Breast epithelium (tissue), 4 donors: ENCODE results near the gene CPSF3. TPM values are rescaled to one million over a fixed set of nuclear protein-coding genes. Genes with fewer than 3 reads are reported as not detected.

Experiments used
- DNase-seq, 2 donors: peaks; one replicate each; pipeline ENCODE4 v3.0.0-alpha.2; 2019; ENCODE audit warnings: low spot score in 2 of 2
- H3K27ac ChIP-seq, 2 donors: fragments of 200-600 bp; sonication (generic) in 1 of 2; one replicate each; pipeline ENCODE4 v1.5.1; 2016 to 2019; ENCODE audit warnings: mild to moderate bottlenecking in 1 of 2
- H3K27me3 ChIP-seq, 2 donors: fragments of 200-600 bp; sonication (generic) in 1 of 2; one replicate each; pipeline versions ENCODE4 v1.5.1 to v1.6.0; 2017 to 2019; ENCODE audit warnings: control low read depth in 1 of 2, mild to moderate bottlenecking in 1 of 2
- H3K36me3 ChIP-seq: fragments of 200-600 bp; one replicate; pipeline ENCODE4 v1.5.1; 2019
- H3K4me1 ChIP-seq, 2 donors: fragments of 200-600 bp; sonication (generic); one replicate each; pipeline ENCODE4 v1.5.1; 2016 to 2019; ENCODE audit warnings: control low read depth in 1 of 2
- H3K4me3 ChIP-seq, 3 donors: fragments of 200-600 bp; sonication (generic); 1 replicate in 2 of 3; 2 replicates in 1 of 3; pipeline ENCODE4 v1.5.1; 2016 to 2019; ENCODE audit warnings: mild to moderate bottlenecking in 3 of 3, moderate library complexity in 2 of 3
- H3K9me3 ChIP-seq, 2 donors: fragments of 200-600 bp; sonication (generic) in 1 of 2; one replicate each; pipeline ENCODE4 v1.5.1; 2016 to 2019; ENCODE audit warnings: control low read depth in 1 of 2
- CTCF ChIP-seq, 3 donors: fragments of 450-650 bp; IDR thresholded peaks; one replicate each; pipeline ENCODE4 v1.5.1; 2016 to 2017; ENCODE audit warnings: antibody characterized with exemption in 3 of 3, mild to moderate bottlenecking in 3 of 3, moderate library complexity in 3 of 3
- POLR2A ChIP-seq: fragments of 450-650 bp; IDR thresholded peaks from one replicate; pipeline ENCODE4 v1.6.1; 2016; ENCODE audit warnings: antibody characterized with exemption, mild to moderate bottlenecking, moderate library complexity
- POLR2AphosphoS5 ChIP-seq, 3 donors: sonication (generic); formaldehyde crosslinking; IDR thresholded peaks; one replicate each; pipeline ENCODE4 v1.6.1; 2017; ENCODE audit warnings: antibody characterized with exemption in 3 of 3
- intact Hi-C: fragments of 100-400 bp; cut with DNase I; formaldehyde crosslinking; loops from one replicate; pipeline ENCODE4 v1.15.1; 2023; ENCODE audit warnings: low total_unique reads
- total RNA-seq, 3 donors: library from RNA; depleted of rRNA; stranded (reverse); fragments of >200 nt; gene quantifications; one replicate each; pipeline ENCODE4 v1.1.0, GENCODE V29; 2016

Gene CPSF3
- total RNA-seq, 3 donors from 2014 or later, result 18.1 to 26.2 (median 23.1) TPM

- Histone ChIP-seq H3K4me3 (no peak overlapping the region), H3K27ac (no peak overlapping the region), H3K36me3 (no peaks in the 10 kb centered on the region), H3K4me1 (no peaks in the 10 kb centered on the region), H3K9me3 (no peaks in the 10 kb centered on the region), H3K27me3 (no peaks in the 10 kb centered on the region)
- no peak for TF ChIP-seq POLR2A
- TF ChIP-seq CTCF (IDR thresholded peaks at IDR 0.05), result no peak
- no peak for TF ChIP-seq POLR2AphosphoS5 (IDR thresholded peaks at IDR 0.05)
- DNase-seq, result no peak
- intact Hi-C loops, result no loop called here
Measured at GRCh38 chr2:9462313-9462712, 38.9 kb downstream of the CPSF3 start.

GRCh38 chr2:9462886-9463697 lies 39.6 kb downstream of the CPSF3 start:
- no peaks in the 10 kb centered on the region for H3K9me3 ChIP-seq
- no peaks in the 10 kb centered on the region for H3K36me3 ChIP-seq
- H3K4me3 ChIP-seq, result no peak overlapping the region
- H3K27ac ChIP-seq, result no peak overlapping the region
- intact Hi-C loops, result no loop called here
- H3K4me1 ChIP-seq, result no peaks in the 10 kb centered on the region
- DNase-seq, result no peak
- no peaks in the 10 kb centered on the region for H3K27me3 ChIP-seq
- TF ChIP-seq POLR2AphosphoS5 (IDR thresholded peaks at IDR 0.05) (no peak), POLR2A (no peak)

GRCh38 chr2:9463698-9464034 lies 40.2 kb downstream of the CPSF3 start:
- H3K27ac ChIP-seq, result no peak overlapping the region

GRCh38 chr2:9465170-9465569 lies 41.7 kb downstream of the CPSF3 start:
- Histone ChIP-seq H3K36me3 (no peaks in the 10 kb centered on the region), H3K27me3 (no peaks in the 10 kb centered on the region), H3K9me3 (no peaks in the 10 kb centered on the region), H3K27ac (no peak overlapping the region), H3K4me3 (no peak overlapping the region), H3K4me1 (no peaks in the 10 kb centered on the region)
- DNase-seq, result no peak
- intact Hi-C loops, result no loop called here
- TF ChIP-seq CTCF (IDR thresholded peaks at IDR 0.05) (no peak), POLR2AphosphoS5 (IDR thresholded peaks at IDR 0.05) (no peak), POLR2A (no peak)

More at GRCh38 chr2:9463698-9464034, 40.2 kb downstream of the CPSF3 start:
- intact Hi-C loops, result no loop called here
- TF ChIP-seq POLR2A (no peak), POLR2AphosphoS5 (IDR thresholded peaks at IDR 0.05) (no peak), CTCF (IDR thresholded peaks at IDR 0.05) (no peak)
- no peaks in the 10 kb centered on the region for H3K4me1 ChIP-seq
- H3K36me3 ChIP-seq, result no peaks in the 10 kb centered on the region
- no peak overlapping the region for H3K4me3 ChIP-seq
- DNase-seq, result no peak
- H3K9me3 ChIP-seq, result no peaks in the 10 kb centered on the region
- H3K27me3 ChIP-seq, result no peaks in the 10 kb centered on the region

GRCh38 chr2:9466147-9466683 lies 42.8 kb downstream of the CPSF3 start:
- Histone ChIP-seq H3K4me3 (no peak overlapping the region), H3K9me3 (no peaks in the 10 kb centered on the region), H3K4me1 (no peaks in the 10 kb centered on the region), H3K36me3 (no peaks in the 10 kb centered on the region), H3K27me3 (no peaks in the 10 kb centered on the region), H3K27ac (no peak overlapping the region)
- TF ChIP-seq POLR2A (no peak), POLR2AphosphoS5 (IDR thresholded peaks at IDR 0.05) (no peak), CTCF (IDR thresholded peaks at IDR 0.05) (no peak)
- no peak for DNase-seq
- intact Hi-C loops, result no loop called here
